HepG2 (cell line): ENCODE measurements around the gene TUBGCP6.

ENCODE experiments used
- BRCA1 ChIP-seq: sonication (generic); formaldehyde crosslinking; IDR thresholded peaks from 2 replicates; pipeline ENCODE4 v1.4.0; 2020; ENCODE audit warnings: missing genetic modification reagents
- CTCF ChIP-seq: sonication (generic); formaldehyde crosslinking; IDR thresholded peaks from 2 replicates; pipeline ENCODE4 v1.5.0; 2020; ENCODE audit warnings: mild to moderate bottlenecking, missing genetic modification reagents, moderate library complexity
- EP300 ChIP-seq, 3 experiments: sonication (generic) in 1 of 3; formaldehyde crosslinking in 1 of 3; IDR thresholded peaks; 2 replicates each; pipeline versions ENCODE4 v1.5.1 to v1.6.1; 2011 to 2020; ENCODE audit warnings: low read depth in 2 of 3, low read length in 2 of 3, borderline replicate concordance in 1 of 3, improper control_type of control experiment in 1 of 3, mild to moderate bottlenecking in 1 of 3, missing genetic modification reagents in 1 of 3, moderate library complexity in 1 of 3
- EZH2 ChIP-seq: conservative IDR thresholded peaks from 2 replicates; pipeline ENCODE4 v1.6.1; 2012; ENCODE audit warnings: mild to moderate bottlenecking, low read depth, low read length, moderate library complexity
- HMGXB4 ChIP-seq, 2 experiments: sonication (generic) in 1 of 2; formaldehyde crosslinking in 1 of 2; IDR thresholded peaks; 2 replicates each; pipeline versions ENCODE4 v1.4.0 to v1.6.1; 2018 to 2020; ENCODE audit warnings: missing genetic modification reagents in 2 of 2, borderline replicate concordance in 1 of 2, low read depth in 1 of 2, mild to moderate bottlenecking in 1 of 2, missing biosample characterization in 1 of 2
- PCBP2 ChIP-seq: fragments of 200-400 bp; formaldehyde crosslinking; optimal IDR thresholded peaks from 2 replicates; pipeline ENCODE3; 2018; ENCODE audit warnings: low read length, low read depth; ENCODE audit not compliant: poor library complexity, severe bottlenecking
- TFDP1 ChIP-seq: IDR thresholded peaks from 2 replicates; pipeline ENCODE4 v1.6.1; 2016; ENCODE audit warnings: missing compliant biosample characterization, missing genetic modification reagents, borderline replicate concordance
- THAP11 ChIP-seq: IDR thresholded peaks from 2 replicates; pipeline ENCODE4 v1.6.1; 2016; ENCODE audit warnings: missing biosample characterization, missing genetic modification reagents
- ZBED4 ChIP-seq: sonication (generic); formaldehyde crosslinking; IDR thresholded peaks from 2 replicates; pipeline ENCODE4 v1.4.0; 2020; ENCODE audit warnings: missing genetic modification reagents, borderline replicate concordance
- ZNF263 ChIP-seq: sonication (generic); formaldehyde crosslinking; IDR thresholded peaks from 2 replicates; pipeline ENCODE4 v1.4.0; 2020; ENCODE audit warnings: missing genetic modification reagents
- ZNF3 ChIP-seq: IDR thresholded peaks from 2 replicates; pipeline ENCODE4 v1.7.0; 2017; ENCODE audit warnings: inconsistent platforms

DNA sequence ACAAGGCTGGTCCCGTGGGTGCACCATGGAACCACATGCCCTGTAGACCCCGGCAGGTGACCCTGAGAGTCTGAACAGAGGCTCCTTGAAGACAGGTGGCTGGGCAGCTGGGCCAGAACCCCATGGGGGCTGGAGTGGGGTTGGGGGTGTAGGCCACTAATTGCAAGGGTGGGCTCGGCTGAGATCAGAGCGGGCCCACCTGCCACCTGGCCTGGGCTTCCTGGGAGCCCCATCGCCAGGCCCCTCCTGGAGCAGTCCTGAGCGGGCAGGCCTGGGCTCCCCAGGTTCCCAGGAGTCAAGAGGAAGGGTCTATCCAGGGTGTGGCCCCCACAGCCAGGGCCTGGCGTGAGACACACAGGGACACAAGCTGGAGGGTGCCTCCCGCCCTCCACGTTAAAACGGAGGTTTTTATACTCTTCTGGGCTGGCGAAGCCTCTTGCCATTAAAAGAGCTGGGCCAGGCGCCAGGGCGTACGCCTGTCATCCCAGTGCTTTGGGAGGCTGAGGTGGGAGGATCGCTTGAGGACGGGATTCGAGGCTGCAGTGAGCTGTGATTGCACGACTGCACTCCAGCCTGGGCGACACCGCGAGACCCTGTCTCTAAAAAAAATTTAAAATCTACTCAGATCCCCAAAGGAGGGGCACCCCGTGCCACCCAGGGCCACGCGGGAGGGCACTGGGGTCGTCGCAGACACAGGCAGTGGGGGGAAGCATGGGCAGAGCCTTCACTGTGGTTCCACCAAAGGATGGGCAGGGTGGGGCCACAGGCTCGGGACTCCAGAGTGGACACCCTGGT is 63.9 kb downstream of the TUBGCP6 start:
- TF ChIP-seq PCBP2 = no peak
- TF ChIP-seq BRCA1 (CRISPR knock-in tag) = no peak
- TF ChIP-seq ZBED4 (CRISPR knock-in tag) = no peak
- no peak for TF ChIP-seq ZNF3 (CRISPR knock-in tag)
- TF ChIP-seq TFDP1 = no peak
- no peak for TF ChIP-seq CTCF
- no peak for TF ChIP-seq THAP11
- no peak for TF ChIP-seq EZH2
- TF ChIP-seq HMGXB4 (CRISPR knock-in tag; IDR thresholded peaks at IDR 0.05; ENCODE audit: borderline replicate concordance in 1 of 2, low read depth in 1 of 2) = no peak
- TF ChIP-seq EP300 (IDR thresholded peaks at IDR 0.05; ENCODE audit: low read depth in 2 of 2, low read length in 2 of 2) = no peak
- TF ChIP-seq EP300 (CRISPR knock-in tag; IDR thresholded peaks at IDR 0.05; ENCODE audit: borderline replicate concordance) = no peak
- no peak for TF ChIP-seq ZNF263 (CRISPR knock-in tag)
